Colonic mucosa (tissue), 4 donors: ENCODE measurements around the gene ZCCHC7. TPM values are rescaled to one million over a fixed set of nuclear protein-coding genes. Genes with fewer than 3 reads are reported as not detected.

Experiments
- DNase-seq: peaks from one replicate; pipeline ENCODE4 v3.0.0-alpha.2; 2020
- H3K27ac ChIP-seq: fragments of 200-600 bp; one replicate; pipeline ENCODE4 v1.8.0; 2021
- H3K27me3 ChIP-seq: fragments of 200-600 bp; one replicate; pipeline ENCODE4 v1.8.0; 2021
- H3K36me3 ChIP-seq: fragments of 200-600 bp; one replicate; pipeline ENCODE4 v1.8.0; 2021
- H3K4me1 ChIP-seq: fragments of 200-600 bp; one replicate; pipeline ENCODE4 v1.8.0; 2021; ENCODE audit warnings: mild to moderate bottlenecking
- H3K4me3 ChIP-seq: fragments of 200-600 bp; one replicate; pipeline ENCODE4 v1.8.0; 2021
- H3K9ac ChIP-seq, 2 donors: one replicate each; pipeline ENCODE4 v1.7.0; 2013; ENCODE audit warnings: control low read depth in 2 of 2, low read depth in 2 of 2, low read length in 2 of 2
- H3K9me3 ChIP-seq: fragments of 200-600 bp; one replicate; pipeline ENCODE4 v1.8.0; 2021
- CTCF ChIP-seq: fragments of 200-600 bp; IDR thresholded peaks from one replicate; pipeline ENCODE4 v1.8.0; 2022; ENCODE audit warnings: antibody characterized with exemption, mild to moderate bottlenecking
- intact Hi-C: fragments of 100-400 bp; cut with DNase I; formaldehyde crosslinking; loops from one replicate; pipeline ENCODE4 v1.14.1; 2022
- total RNA-seq, 2 donors: library from RNA; stranded (reverse); fragmentation: NEBNext Ultra II Directional in 1 of 2; extraction: Animal tissue kit (Norgen Biotek cat#: 25700) in 1 of 2; gene quantifications; one replicate each; pipeline ENCODE4 v1.2.1, GENCODE V29; 2021
- donor health status: healthy.
- donor health status: DM: no; HTN: no; CAD: no.
- donor health status: DM: no; HTN: no; CAD: no.

The ZCCHC7 gene
- total RNA-seq, 2 donors from 2014 or later, result 14.6 to 15.9 TPM

GRCh38 chr9:37337301-37337890 is 217.0 kb downstream of the ZCCHC7 start:
- peak overlapping the region; percentile 28 for H3K27ac ChIP-seq
- intact Hi-C loops, result no loop called here
- no peaks in the 10 kb centered on the region for H3K4me1 ChIP-seq

GRCh38 chr9:37338218-37338617 is 217.8 kb downstream of the ZCCHC7 start:
- no peaks in the 10 kb centered on the region for H3K27me3 ChIP-seq
- H3K9me3 ChIP-seq, result no peaks in the 10 kb centered on the region
- TF ChIP-seq CTCF, result no peak
- DNase-seq, result no peak
- intact Hi-C loops, result no loop called here
- no peak overlapping the region for H3K9ac ChIP-seq
- no peak overlapping the region for H3K4me3 ChIP-seq
- no peaks in the 10 kb centered on the region for H3K4me1 ChIP-seq
- H3K27ac ChIP-seq, result peak overlapping the region; percentile 28
- no peaks in the 10 kb centered on the region for H3K36me3 ChIP-seq

More at GRCh38 chr9:37337301-37337890, 217.0 kb downstream of the ZCCHC7 start:
- Histone ChIP-seq H3K9me3 (no peaks in the 10 kb centered on the region), H3K36me3 (no peaks in the 10 kb centered on the region), H3K27me3 (no peaks in the 10 kb centered on the region), H3K9ac (no peak overlapping the region), H3K4me3 (no peak overlapping the region)
- no peak for DNase-seq
- no peak for TF ChIP-seq CTCF

GRCh38 chr9:37339923-37340322 is 219.5 kb downstream of the ZCCHC7 start:
- TF ChIP-seq CTCF, result no peak
- intact Hi-C loops, result no loop called here
- Histone ChIP-seq H3K36me3 (no peaks in the 10 kb centered on the region), H3K27ac (no peak overlapping the region), H3K4me3 (no peak overlapping the region), H3K9me3 (no peaks in the 10 kb centered on the region), H3K9ac (no peak overlapping the region), H3K27me3 (no peaks in the 10 kb centered on the region), H3K4me1 (no peaks in the 10 kb centered on the region)
- no peak for DNase-seq

GRCh38 chr9:37340961-37341360 is 220.6 kb downstream of the ZCCHC7 start:
- H3K9me3 ChIP-seq, result no peaks in the 10 kb centered on the region
- no peaks in the 10 kb centered on the region for H3K4me1 ChIP-seq
- no peaks in the 10 kb centered on the region for H3K36me3 ChIP-seq
- no peaks in the 10 kb centered on the region for H3K27me3 ChIP-seq
- H3K4me3 ChIP-seq, result no peak overlapping the region
- no peak overlapping the region for H3K9ac ChIP-seq
- intact Hi-C loops, result no loop called here
- no peak for TF ChIP-seq CTCF
- no peak for DNase-seq
- H3K27ac ChIP-seq, result no peak overlapping the region

- no peaks in the 10 kb centered on the region for H3K27me3 ChIP-seq
- no peak for TF ChIP-seq CTCF
These were observed 221.3 kb downstream of the ZCCHC7 start for GRCh38 chr9:37341704-37342103.

More at GRCh38 chr9:37341704-37342103, 221.3 kb downstream of the ZCCHC7 start:
- Histone ChIP-seq H3K4me3 (no peak overlapping the region), H3K9ac (no peak overlapping the region), H3K36me3 (no peaks in the 10 kb centered on the region), H3K4me1 (no peaks in the 10 kb centered on the region), H3K9me3 (no peaks in the 10 kb centered on the region), H3K27ac (no peak overlapping the region)
- DNase-seq, result no peak
- intact Hi-C loops, result no loop called here
